HG02938 (cell line): ENCODE results near the gene NOTCH1.
"Not testable (repeated sequence)": the region's sequence is repeated elsewhere in the genome, so short reads cannot be mapped to it uniquely, and the experiment has no call there.

Source experiments
- ATAC-seq: cut with Tn5 transposase; IDR thresholded peaks from one replicate; pipeline ENCODE4 v1.9.1; 2021; ENCODE audit warnings: mild to moderate bottlenecking, moderate library complexity; ENCODE audit not compliant: unreplicated experiment

Gene NOTCH1

DNA sequence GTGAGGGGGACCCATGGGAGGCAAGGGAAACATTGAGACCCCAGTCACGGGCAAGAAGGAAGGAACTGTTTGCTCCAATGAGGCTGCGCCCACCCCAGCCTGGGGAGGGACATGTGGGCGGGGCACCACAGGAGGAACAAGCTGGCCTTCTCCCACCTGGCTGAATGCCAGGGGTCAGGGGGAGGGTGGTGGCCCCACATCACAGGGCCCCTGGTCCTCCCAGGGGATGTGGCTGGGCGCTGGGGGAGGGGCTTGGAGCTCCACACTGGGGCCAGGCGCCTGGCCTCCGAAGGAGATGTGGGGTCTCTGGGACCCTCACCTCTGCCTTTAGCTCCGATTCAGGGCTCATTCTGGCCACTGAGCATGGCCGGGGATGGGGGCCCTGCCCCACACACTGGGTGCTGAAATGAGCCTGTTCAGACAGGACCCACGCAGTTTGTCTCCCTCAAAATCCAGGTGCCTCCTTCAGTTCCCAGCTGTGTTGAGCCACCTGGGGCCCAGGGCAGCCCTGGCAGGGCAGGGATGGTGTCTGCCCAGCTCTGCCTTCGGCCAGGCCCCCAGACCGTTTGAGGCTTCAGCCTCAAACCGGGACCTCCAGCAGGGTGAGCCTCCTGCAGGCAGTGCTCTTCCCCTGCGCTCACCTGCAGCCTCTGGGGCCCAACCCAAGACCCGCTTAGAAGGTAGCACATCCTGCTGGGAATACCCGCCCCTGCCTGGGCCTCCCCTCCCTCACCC, 33.2 kb upstream of the NOTCH1 start:
- no peak for ATAC-seq

DNA sequence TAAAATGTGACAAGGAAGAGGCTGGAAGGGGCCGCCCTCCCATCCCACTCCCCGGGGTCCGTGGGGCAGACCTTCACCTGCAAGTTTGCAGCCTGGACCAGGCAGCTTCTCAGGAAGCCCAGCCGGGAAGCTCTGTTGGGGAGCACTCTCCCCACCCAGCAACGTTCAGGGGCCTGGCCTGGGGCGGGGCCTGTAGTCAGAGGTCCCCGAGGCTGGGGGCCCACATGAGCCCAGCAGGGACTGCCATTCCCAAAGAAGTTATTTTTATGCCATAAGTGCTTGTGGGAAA, 32.7 kb upstream of the NOTCH1 start:
- no peak for ATAC-seq

DNA sequence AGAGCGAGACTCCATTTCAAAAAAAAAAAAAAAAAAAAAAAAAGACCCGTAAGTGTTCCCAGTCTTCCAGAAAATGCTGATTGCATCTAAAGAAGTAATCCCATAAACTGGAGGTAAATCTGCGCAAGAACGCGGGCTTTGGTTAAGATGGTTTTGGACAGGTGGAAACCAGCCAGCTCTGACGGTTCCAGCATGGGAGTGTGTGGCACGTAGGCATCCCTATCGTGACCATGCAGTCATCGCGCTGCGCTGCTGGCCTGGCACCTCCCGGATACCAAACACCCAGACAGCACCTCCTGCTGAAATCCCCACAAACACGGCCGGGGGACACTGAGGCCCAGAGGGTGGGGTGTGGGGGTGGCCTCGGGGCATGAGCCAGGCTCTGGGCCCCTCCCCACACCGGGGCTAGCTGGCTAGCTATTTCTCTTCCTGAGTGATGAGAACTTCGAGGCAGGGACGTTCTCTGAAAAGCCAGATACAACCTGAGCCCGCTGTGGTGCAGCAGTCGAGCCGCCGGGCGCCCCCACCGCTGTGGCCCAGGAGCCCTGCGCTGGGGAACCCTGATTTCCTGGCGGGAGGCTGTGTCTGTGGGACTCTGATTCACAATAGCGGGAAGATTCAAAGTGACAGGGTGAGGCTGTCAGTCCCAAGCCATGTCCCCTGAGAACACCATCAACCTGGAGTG, 32.2 kb upstream of the NOTCH1 start:
- no peak for ATAC-seq

DNA sequence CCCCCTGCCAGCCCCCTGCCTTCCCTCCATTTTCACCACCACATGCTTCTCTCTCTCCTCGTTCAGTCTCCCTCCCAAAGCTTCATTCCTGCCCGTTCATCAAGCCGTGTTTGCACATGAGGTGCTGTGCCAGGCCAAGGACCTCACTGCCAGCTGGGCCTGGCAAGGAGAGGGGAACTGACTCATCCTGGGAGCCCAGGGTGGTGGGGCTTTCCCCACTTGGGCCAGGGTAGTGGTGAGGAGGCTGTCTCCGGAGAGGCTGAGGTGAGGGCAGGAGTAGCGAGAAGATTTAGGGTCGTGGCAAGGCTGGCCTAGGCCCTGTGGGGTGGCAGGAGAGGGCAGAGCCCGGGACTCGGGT, 30.4 kb upstream of the NOTCH1 start:
- ATAC-seq: no peak

DNA sequence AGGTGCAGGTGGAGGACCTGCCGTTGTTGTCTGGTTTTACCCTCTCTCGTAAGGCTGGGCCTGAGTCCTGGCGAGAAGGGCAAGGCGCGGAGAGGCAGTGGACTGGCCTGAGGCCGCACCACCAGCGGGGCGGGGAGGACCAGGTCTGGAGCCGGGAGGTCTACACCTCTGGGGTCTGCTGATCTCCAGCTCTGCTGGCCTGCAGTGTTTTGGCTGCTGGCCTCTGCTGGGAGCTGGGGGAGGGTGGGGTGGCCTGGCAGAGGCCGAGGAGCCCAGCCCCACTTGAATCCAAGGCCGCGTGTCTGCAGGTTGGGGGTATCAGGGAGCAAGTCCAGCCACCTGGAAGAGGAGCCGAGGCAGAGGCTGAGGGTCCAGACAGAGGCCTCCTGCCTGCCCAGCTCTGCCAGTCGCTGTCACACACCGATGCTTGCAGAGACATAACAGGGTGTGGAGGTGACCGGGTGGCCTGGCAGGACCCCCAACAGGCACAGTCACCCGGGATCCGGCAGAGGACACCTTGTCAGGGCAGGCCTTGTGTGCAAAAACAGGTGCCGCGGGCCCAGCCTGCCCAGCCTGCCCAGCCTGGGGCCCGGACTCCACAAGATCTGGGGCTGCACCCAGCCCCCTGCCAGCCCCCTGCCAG, 29.9 kb upstream of the NOTCH1 start:
- no peak for ATAC-seq

DNA sequence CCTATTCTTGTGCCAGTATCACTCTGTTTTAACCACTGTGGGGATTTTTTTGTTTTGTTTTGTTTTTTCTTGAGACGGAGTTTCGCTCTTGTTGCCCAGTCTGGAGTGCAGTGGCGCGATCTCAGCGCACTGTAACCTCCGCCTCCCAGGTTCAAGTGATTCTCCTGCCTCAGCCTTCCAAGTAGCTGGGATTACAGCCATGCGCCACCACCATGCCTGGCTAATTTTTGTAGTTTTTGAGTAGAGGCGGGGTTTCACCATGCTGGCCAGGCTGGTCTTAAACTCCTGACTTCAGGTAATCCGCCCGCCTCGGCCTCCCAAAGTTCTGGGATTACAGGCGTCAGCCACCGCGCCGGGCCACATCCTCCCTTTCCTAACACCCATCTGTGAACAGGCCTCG, 28.8 kb upstream of the NOTCH1 start:
- ATAC-seq: not testable (repeated sequence)

DNA sequence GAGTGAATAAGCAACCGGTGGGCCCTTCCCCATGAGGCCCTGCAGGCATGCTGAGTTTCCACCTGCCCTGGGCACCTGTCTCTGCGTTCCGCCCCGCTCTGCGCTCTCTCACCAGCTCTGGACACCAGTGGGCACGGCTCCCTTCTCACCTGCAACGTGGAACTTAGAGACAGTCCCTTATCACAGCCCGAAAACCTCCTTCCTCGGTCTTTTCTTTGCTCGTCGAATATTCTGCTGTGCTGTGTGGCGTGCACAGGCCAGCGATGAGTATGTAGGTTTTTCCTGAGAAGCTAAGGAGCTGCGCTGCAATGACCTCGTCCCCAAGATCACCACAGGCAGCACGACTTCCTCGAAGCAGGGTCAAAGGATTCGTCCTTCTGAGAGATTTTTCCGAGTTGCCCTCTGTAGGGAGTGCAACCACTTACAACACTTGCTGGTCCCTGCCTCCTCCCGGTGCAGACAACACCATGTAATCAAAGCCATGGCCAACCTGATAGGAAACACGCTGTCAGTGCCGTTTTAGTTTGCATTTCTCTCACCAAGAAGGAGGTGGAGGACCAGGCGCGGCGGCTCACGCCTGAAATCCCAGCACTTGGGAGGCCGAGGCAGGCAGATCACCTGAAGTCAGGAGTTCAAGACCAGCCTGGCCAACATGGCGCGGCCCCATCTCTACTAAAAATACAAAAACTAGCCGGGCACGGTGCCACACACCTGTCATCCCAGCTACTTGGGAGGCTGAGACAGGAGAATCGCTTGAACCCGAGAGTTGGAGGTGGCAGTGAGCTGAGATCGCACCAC, 27.2 kb upstream of the NOTCH1 start:
- no peak for ATAC-seq

DNA sequence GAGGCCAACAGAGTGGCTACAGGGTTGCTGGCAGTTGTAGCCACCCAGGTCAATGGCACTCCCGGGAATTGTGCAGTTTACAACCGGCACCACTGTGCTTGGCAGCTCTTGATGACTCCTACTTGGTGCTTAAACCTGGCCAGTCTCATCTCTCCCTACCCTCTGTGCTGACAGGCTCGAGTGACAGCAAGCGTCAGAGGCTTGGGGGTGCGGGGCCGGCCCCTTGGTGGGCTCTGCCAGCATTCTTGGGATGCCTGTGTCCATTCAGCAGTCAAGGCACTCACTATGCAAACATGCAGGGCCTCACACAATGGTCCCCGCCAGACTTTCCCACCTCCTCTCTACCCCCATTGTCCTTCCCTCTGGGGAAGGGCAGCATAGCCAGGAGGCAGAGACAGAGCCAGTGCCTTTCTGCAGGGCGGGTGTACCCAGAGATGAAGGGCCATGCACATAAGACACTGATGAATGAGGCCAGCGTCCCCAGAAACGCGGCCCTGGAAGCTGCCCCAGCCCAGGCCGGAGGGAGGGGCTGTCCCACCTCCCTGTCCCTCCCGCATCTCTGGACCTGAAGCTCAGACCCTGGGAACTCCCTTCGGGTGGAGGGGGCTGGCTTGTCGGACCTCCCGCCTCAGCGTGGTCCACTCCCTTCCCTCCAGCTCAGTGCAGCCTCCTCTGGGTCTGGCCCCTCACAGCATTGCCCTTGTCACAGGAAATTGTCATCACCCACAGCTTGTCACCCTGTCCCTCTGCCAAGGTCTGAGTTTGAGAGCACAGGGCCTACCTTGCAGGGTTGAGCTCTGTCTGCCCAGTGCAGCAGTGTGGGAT, 26.4 kb upstream of the NOTCH1 start:
- ATAC-seq: no peak

DNA sequence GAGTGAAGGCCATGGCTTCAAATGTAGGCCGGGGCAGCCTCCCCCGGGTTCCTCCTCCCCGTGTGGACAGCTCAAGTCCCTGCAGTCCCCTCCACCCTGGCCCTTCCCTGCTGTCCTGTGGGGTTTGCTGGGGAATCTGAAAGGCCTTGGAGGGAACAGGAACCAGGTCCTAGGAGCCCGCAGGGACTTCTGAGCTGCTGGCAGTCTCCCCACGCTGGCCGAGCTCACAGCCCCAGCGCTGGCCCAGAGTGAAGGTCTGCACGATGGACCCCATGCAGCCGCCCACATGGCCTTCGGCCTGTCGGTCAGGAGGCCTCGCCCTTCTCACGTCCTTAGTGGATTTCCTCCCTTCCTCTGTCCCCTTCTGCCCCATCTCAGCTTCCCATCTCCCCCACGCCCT, 25.7 kb upstream of the NOTCH1 start:
- ATAC-seq: no peak

DNA sequence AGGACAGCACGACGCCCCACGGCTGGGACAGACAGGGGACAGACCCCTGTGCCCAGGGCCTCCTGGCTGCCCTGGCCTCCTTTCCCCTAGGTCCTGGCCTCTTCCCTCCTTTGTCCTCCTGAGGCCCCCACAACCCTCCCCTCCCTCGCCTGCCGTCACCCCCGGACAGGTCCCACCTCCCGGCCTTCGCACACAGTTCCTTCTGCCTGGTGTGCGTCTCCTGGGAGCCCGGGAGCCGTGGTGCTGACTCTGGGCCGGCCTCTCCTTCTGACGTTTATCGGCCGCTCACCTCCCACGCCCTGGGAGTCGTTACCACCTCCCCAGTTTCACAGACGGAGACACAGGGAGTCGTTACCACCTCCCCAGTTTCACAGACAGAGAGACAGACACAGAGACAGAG, 25.1 kb upstream of the NOTCH1 start:
- no peak for ATAC-seq

DNA sequence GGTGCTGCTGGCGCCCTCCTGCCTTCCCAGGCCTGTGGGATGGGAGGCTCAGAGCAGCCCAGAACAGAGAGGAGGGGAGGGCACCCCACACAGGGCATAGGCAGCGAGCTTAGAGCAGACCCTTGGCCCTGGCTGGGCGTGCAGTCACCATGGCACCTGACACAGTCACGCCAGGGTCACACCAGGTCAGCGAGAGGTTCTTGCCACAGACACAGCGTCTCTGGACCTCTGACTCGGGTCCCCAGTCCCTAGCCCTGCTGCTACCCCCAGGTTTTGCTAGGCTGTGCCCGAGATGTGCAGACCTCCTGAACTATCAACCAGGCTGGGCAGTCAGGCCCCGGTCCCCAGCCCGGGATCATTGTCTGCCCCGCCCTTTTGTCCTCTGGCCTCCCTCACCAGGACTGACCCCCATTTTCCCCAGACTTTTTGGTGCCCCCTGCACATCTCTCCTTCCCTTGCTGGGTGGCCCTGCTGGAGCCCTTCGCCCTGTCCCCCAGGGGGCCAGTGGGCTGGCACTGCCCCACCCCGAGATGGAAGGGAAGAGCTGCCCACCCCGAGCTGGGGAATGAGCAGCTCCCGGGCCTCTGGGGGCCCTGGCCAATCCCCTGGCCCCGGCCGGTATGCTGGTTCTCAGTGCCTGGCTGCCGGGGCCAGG, 24.5 kb upstream of the NOTCH1 start:
- ATAC-seq: no peak

DNA sequence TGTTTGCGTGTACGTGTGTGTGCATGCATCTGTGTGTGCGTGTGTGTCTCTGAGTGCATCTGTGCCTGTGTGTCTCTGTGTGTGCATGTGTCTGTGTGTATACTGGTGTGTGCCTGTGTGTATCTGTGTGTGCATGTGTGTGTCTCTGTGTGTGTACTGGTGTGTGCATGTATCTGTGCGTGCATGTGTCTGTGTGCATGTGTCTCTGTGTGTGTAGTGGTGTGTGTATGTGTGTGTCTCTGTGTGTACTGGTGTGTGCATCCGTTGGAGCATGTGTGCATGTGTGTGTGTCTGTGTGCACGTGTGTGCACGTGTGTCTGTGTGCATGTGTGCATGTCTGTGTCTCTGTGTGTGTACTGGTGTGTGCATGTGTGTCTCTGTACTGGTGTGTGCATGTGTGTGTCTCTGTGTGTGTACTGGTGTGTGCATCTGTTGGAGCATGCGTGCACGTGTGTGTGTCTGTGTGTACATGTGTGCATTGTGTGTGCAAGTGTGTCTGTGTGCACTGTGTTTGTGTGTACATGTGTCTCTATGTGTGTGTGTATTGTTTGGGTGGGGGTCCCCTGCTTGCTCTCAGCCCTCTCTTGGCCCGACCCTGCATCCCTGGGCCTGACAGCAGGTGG, 23.8 kb upstream of the NOTCH1 start:
- no peak for ATAC-seq

DNA sequence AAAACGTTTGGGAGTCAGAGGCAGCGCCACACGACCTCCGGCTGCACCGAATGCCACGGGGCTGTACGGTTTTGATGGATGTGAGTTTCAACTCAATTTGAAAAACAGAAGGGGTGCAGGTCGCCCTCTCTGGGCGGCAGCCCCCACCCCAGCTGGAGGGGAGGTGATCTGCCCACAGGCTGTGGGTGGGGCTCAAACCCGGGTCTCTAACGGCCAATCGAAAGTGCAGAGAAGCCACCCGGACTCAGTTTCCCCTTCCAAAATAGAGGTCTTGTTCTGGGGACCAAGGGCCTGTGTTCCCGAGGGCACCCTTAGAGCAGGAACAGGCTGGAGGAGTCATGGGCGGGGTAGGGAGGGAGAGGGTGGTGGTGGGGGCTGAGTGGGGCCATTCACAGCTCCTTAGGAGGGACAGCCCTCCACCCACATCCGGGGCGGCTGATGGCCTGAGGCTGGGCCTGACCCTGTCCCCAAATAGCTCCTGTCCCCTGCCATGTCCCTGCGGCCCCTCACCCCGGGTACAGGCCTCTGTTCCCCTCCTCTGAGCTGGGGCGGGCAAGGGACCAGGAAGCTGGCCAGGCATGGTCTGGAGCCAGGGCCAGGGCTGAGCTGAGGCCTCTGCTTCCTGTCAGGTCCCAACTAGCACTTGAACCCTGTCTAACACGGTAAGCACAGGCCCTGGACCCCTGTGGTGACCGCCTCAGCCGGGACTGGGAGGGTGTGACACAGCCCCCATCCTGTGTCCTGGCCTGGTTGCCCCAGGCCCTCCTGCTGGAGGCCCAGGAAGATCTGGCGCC, 22.6 kb upstream of the NOTCH1 start:
- no peak for ATAC-seq

DNA sequence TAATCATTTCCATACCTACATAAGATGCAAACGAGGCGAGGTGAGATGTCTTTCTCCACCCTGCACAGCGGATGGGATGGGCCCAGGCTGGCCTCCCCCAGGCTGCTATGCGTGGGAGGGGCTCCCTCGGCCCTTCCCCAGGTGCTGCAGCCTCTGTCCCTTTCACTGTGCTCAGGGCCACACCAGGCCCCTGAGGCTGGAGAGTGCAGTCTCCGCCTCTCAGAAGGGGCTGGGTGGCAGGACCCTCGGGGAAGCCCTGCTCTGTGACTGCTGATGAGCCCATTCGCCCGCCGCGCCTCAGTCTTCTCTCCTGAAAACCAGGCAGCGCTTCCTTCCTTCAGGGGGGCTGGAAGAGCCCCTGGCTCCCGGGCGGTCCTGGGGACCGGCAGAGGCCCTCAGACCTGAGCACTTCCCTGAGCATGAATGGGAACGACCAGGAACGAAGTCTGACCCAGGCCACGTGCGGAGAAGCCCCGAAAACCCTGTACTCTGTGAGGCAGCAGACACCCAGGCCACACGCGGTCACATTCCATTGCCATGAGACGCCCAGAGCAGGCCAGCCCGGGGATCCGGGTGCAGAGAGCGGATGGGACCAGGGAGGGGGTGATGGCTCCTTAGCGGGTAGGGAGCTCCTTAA, 21.9 kb upstream of the NOTCH1 start:
- no peak for ATAC-seq

DNA sequence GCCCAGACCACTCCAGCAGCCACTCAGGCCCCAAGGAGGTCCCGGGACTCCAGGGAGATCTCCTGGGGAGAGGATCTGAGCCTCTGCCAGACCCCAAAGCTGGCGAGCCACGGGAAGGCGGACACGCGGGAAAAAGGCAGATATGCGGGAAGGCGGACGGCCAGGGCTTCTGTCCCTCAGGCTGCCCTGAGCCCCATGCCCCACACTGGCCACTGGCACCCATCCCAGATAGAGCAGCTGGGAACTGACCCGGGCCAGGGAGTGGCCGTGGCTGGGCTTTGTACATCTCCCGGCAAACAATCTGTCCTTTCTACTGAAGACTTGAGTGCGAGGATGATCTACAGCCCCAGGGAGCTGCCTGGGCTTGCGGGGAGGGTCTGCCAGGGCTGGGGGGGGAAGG, 21.1 kb upstream of the NOTCH1 start:
- no peak for ATAC-seq

DNA sequence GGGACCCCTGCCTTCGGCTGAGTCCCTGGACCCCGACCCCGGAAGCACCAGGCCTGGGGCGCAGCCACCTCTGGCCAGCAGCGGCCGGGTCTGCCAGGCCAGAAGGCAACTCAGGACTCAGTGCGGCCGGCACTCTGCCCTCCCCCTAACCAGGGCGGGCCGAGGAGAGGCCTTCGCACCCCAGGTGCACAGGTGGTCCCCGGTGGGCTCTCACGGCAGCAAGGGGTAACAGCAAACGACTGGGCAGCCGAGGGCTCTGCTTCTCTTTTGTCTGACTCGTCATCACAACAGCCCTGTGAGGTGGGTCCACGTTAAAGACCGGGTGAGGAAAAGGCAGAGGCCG, 20.7 kb upstream of the NOTCH1 start:
- ATAC-seq: no peak

DNA sequence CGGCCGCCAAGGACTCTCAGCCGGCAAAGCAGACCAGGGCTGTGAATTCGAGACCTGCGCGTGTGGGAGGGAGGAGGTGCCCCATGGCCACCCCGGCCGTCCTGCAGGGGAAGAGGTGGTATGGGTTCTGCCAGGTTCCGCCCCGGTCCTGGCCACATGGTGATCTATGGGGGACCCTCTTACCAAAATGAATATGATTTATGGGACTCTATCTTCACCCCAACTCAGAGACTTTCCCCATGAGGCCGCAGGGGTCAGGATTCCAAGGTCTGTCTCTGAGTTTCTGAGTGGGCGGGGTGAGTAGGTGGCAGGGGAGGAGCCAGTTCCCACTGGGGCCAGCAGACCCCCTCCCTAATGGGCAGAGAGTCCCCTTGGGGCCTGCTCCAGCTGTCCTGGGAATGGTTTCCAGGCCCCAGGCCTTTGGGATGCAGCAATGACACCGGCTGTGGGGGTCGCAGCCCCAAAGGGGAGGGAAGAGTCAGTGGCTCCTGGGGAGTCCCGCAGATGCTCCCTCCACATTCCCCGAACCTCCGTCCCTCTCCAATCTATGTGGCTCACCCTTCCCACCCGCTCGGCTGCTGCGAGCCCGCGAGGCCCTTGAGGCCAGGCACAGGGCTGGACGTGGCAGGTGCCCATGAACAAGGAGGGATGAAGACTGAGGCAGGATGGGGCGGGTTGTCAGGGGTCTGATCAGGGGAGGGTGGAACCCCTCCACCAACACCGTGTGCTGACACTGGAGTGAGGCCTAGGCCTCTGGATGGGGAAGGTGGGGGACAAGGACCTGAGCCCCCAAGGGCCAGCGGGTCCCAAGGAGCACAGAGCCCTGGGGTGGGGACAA, 20.1 kb upstream of the NOTCH1 start:
- no peak for ATAC-seq
